T-helper 2 cell treated with Interferon-gamma antibody and Interleukin-4, amounts not matched to agents 100 ng/mL and 5 ng/mL, for 36 hours (primary cell): Measurements from ENCODE around the gene SDHAF1. TPM values are rescaled to one million over a fixed set of nuclear protein-coding genes. Genes with fewer than 3 reads are reported as not detected.
"Not testable (repeated sequence)": the region's sequence is repeated elsewhere in the genome, so short reads cannot be mapped to it uniquely, and the experiment has no call there.

Experiments
- intact Hi-C: fragments of 100-400 bp; cut with micrococcal nuclease; formaldehyde crosslinking; loops from one replicate; pipeline ENCODE4 v1.15.1; 2023
- total RNA-seq: library from RNA; stranded (reverse); gene quantifications from 2 replicates; pipeline ENCODE4 v1.2.3, GENCODE V29; 2022

SDHAF1 gene
- total RNA-seq, 1 donor from 2014 or later: 16.1 TPM

DNA sequence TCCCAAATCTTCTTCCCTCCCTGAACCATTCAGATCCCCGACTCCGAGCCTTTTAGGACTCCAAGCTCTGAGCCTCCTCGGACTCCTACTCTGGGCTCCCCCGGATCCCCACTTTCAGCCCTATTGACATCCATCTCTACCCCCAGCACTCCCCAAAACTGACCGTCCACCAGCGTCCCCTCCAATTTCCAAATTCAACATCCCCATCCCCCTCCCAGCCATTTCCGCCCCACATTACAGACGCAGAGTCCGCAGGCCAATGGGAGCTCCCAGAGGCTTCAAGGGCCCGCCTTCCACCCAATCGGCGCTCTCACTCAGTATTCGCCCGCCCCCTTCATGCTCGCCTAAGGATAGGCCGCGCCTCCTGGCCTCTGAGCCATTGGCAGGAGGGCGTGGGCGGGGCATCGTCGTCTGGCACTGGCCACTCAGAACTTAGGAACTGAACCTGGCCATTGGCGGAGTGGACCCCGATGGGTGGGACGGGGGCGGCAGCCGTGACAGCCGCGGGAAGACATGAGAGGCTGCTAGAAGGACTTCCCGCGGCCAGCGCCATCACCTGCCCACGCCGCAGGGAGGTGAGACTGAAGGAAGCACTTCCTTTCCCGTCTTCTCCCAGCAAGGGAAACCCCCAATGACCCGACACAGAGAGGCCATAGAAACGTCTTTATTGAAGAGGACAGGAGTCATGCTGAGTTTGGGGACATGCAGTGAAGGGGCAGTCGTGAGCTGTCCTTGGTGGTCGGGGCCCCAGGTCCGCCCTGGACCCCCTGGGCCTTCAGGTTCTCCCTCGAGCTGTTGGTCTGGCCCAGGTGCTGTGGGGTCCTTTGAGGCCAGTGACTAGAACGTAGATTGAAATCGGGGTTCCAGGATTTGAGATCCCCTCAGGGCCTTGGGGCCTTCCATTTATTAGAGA is 19.3 kb downstream of the SDHAF1 start, which contains the start of gene ALKBH6:
Gene ALKBH6, minus strand, starts transcription at position 202 of the 913 bp plus-strand sequence. CDS start 816 bp downstream, outside the sequence.
- intact Hi-C loops: loop anchor here (1.0 to 5.0 kb wide), 6 partner anchors 19 to 367 kb away; partner anchors contain the start of genes CAPNS1, COX6B1, LIN37 and SDHAF1

DNA sequence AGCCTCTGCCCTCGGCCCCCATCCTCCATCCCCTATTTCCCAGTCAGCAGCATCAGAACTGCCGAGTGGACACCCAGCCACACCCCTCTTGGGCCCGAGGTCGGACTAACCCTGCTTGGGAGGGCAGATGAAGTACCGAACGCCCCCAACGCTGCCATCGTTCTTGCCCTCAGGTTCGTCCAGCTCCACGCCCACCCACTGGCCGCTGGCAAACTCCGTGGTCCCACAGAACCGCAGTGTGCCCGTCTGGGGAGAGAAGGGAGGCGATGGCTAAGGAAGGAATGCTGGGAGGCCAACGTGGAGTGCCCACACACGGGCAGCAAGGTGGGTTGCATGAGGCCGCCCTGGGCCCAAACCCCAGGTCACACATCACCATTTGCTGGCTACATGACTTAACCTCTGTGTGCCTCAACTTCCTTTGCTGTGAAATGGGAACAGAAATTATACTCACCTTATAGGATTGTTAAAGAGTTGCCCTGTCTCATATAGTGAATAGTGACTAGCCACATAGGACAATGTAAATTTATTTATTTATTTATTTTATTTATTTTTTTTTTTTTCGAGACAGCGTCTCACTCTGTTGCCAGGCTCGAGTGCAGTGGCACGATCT is 24.2 kb downstream of the SDHAF1 start:
- intact Hi-C loops: no loop called here

DNA sequence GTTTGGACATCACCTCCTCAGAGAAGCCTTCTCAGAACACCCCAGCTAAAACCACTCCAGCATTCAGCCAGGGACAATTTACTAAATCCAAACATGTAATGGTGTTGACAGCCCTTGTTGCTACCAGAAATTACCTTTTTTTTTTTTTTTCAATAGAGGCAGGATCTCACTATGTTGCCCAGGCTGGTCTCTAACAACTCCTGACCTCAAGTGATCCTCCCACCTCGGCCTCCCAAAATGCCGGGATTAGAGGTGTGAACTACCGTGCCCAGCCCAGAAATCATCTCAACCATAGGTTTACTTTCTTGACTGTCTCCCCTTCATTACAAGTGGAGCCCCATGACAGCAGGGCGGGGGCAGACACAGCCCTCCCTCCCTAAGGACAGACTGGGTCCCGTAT is 28.4 kb downstream of the SDHAF1 start:
- intact Hi-C loops: no loop called here

DNA sequence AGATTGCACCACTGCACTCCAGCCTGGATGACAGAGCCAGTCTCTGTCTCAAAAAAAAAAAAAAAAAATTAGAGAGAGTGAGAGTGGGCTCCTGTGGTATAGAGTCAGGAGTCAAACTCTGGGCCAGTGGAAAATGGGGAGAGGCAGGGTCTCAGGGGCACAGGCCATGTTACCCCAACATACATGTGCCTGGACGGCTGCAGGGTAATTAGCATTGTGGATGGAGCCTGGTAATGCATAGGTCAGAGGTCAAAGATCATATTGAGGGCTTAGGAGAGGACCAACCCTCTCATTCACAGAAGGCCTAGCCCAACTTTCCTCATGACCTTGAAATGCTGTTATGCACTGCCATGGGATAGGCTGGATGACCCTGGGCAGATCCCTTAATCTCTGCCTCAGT is 30.6 kb downstream of the SDHAF1 start:
- intact Hi-C loops: no loop called here

DNA sequence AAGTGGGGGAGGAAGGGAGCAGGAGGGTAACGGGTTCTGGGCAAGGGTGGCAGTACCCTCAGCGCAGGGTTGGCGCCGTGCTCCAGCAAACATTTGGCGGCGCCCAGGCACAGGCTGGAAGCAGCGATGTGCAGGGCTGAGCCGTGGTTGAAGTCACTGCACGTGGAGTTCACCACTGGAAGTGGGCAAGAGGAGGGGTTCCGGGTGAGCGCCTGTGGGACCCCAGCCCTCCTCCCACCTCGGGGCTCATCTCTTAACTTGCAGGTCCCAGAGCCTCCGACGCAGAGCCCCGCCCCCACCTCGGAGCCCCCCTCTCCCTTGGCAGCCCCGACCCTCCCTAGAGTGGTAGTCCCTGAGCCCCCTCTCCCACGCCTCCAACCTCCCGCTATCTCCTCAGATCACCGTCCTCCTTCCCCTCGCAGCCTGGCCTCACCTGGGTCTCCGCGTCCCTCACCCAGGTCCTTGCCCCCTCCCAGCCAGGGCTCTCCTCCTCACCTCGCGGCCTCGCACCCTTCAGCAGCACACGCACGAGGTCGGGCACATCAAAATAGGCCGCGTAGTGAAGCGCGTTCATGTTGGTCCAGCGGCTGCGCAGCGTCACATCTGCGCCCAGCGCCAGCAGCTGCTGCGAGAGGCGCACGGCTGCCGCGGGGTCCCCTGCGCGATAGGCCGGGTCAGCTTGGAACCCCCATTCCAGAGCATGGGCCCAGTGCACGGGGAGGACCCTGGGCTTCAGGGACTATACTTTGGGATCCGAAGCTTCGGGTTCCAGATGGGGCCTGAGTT is 31.3 kb downstream of the SDHAF1 start:
- intact Hi-C loops: no loop called here

DNA sequence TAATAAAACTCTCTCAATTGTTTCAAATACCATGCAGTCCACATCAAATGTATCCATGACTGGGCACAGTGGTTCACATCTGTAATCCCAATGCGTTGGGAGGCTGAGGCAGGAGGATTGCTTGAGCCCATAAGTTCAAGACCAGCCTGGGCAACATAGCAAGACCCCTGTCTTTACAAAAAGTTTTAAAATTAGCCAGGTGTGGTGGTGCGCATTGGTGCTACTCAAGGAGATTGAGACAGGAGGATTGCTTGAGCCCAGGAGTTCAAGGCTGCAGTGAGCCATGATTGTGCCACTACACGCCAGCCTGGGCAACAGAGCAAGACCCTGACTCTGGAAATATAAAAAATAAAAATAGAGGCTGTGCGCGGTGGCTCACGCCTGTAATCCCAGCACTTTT is 32.7 kb downstream of the SDHAF1 start:
- intact Hi-C loops: no loop called here

DNA sequence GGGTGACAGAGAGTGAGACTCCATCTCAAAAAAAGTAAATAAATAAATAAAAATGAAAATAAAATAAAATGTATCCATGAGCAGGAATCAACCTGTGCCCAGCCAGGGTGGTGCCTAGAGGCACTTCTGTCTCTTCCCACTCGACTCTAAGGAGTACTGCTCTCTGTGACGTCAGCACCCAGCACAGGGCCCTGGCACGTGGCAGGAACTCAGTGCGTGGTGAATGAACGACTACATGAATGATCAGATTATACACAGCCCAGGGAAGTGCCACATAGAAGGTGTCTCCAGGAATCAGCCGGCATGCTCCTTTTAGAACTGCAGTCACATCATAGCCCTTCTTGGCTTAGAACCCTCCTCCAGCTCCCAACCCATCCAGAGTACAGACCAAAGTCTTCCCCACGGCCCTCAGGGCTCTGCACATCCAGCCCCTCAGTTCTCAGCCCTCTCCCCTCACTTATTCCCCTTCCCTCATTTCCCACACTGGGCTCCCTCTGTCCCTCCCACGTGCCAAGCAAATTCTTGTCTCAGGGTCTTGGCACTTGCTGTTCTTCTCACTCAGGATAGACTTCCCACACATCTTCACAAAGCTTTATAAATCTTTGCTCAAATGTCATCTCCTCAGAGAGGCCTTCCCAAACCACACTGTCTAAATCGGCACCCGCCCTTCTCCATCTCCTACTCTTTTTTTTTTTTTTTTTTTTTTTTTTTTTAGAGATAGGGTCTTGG is 33.5 kb downstream of the SDHAF1 start:
- intact Hi-C loops: no loop called here

DNA sequence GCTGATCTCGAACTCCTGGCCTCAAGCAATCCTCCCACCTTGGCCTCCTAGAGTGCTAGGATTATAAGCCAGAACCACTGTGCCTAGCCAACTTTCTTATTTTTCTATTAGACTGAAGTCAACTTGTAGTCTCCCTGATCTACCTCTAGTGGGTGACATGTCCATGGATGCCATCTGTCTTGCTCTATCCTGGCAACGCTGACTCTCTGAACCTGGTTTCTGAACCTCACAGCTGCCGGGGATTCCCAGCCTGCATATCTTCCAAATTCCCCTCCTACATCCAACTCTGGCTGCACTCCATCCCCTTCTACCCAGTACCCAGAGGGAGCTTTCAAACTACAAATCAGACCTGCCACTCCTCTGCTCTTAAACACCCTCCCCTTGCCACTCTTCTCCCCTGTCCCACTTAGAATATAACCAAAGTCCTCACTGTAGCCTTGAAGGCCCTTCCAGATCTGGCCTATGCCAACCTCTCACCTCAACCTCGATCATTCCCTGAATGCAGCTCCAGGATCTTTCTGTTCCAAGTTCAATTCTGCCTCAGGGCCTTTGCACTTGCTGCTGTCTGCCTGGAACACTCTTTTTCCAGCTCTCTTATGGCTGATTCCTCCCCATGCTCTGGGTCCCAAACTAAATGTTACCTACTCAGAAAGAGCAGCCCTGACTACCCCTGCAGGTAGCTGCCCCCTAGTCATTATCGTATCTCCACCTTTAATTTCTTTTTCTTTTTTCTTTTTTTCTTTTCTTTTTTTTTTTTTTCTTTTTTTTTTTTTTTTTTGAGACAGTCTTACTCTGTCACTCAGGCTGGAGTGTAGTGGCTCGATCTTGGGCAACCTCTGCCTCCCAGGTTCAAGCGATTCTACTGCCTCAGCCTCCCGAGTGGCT is 35.5 kb downstream of the SDHAF1 start:
- intact Hi-C loops: no loop called here

DNA sequence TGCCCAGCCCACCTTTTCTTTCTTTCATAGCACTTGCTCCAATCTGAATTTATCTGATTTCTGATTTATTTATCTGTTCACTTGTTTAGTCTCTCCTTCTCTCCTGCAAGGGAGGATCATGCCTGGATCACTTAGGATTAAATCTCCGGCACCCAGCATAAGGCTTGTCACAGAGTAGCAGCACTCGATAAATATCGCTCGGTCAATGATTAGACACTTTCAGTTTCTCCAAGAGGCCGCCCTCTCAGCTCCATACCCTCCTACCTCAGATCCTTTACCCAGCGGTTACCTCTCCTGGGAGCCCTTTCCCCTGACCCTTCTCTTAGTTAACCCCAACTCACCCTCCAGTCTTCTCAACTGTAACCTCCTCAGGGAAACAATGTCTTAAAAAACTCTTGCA is 36.3 kb downstream of the SDHAF1 start:
- intact Hi-C loops: no loop called here

DNA sequence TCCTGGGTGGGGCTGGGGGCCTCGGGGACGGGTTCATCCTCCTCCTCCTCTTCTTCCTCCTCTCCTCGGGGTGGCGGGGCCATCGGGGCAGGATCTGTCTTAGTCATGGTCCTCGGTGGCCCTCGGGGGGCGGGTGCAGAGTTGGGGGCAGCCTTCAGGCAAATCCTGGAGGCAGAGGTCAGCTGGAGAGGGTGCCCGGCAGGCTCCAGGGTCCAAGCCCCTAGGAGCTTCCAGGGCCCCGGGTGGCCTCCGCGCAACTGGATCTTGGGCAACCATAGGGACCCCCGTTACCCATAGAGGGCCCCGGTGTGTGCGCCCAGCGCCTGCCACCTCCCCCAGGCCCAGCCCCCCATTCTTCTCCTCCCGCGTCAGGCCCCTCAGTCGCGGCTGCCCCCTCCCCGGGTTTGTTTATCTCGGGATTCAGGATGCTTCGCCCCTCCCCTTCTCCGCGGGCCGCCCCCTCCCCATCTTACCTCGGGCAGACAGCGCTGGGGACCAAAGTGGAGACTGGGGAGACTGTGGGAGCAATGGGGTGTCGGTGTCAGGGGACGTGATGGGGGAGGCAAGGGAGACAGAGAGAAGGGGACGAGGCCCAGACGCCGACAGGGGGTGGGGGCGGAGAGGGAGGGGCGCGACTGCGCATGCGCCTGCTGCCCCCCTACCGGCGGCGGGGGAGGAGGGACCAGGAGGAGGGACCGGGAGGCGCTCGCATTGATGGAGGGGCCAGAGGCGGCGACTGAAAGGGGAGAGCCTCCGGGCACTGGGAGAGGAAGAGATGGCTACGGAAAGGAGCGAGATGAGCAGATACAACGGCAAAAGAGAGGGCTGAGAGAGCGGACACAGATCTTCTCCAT is 37.5 kb downstream of the SDHAF1 start, which contains the start of gene CLIP3:
Gene CLIP3, minus strand, starts transcription at position 623 of the 854 bp plus-strand sequence. Its CDS starts 516 bp downstream, at position 107.
- intact Hi-C loops: no loop called here

DNA sequence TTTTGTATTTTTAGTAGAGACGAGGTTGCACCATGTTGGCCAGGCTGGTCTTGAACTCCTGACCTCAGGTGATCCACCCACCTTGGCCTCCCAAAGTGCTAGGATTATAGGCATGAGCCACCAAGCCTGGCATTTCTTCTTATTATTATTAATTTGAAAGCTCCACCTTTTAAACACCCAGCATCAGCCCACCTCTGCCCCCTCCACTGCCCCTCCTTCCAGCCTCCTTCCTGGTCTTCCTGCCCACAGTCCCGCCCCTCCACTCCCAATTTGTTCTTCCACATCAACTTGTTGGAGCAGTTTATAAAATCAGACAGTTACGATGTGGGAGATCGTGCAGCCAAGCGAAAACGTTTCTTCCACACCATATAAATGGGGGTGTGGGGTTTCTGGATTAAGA is 45.5 kb downstream of the SDHAF1 start:
- intact Hi-C loops: no loop called here

DNA sequence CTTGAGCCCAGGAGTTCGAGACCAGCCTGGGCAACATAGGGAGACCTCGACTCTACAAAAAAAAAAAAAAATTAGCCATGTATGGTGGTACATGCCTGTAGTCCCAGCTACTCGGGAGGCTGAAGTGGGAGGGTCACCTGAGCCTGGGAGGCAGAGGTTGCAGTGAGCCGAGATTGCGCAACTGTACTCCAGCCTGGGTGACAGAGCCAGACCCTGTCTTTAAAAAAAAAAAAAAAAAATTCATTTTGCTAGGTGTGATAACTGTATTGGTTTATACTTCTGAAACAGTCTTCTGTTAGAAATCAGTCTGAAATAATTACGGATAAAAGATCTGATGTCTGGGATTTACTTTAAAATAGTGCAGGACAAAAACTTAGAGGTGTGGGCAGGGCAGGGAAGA is 46.1 kb downstream of the SDHAF1 start:
- intact Hi-C loops: not testable (repeated sequence)

DNA sequence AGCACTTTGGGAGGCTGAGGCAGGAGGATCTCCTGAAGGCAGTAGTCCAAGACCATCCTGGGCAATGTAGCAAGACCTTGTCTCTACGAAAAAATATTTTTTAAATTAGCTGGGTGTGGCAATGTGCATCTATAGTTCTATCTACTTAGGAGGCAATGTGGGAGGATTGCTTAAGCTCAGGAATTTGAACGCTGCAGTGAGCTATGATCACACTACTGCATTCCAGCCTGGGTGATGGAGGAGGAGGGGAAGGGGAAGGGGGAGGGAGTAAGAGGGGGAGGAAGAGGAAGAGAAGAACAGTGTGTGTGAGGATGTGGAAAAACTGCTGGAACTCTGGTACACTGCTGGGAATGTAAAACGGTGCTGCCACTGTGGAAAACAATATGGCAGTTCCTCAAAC is 46.8 kb downstream of the SDHAF1 start:
- intact Hi-C loops: no loop called here

DNA sequence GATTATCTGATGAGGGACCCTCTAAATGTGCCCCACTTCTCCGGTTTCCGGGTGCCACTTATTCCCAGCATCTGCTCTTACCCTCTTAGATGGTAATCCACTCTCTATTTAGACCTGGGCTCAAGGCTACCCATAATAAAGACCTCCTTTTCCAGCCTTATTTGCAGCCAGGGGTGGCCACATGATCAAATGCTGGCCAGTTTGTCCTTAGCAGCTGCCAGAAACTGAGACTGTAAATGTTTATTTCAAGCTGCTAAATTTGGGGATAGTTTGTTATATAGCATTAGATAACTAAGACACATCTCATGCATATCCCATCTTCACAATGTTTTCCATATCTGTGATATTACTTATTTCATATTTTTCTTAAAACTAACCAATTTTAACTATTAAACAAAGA is 49.0 kb downstream of the SDHAF1 start:
- intact Hi-C loops: no loop called here

Other genes with a start within 250 kb of the SDHAF1 start
- 24.0 and 24.5 TPM in 2 replicates for gene U2AF1L4, start 249.8 kb upstream of the SDHAF1 start, total RNA-seq
- gene PSENEN, start 249.5 kb upstream of the SDHAF1 start, total RNA-seq: 42.0 and 45.5 TPM in 2 replicates
- gene LIN37, start 246.6 kb upstream of the SDHAF1 start, total RNA-seq: 10.8 and 15.2 TPM in 2 replicates
- not detected in 2 replicates for gene HSPB6, start 238.2 kb upstream of the SDHAF1 start, total RNA-seq
- gene PROSER3, start 237.0 kb upstream of the SDHAF1 start, total RNA-seq: 50.4 and 51.1 TPM in 2 replicates
- 67.1 and 72.6 TPM in 2 replicates for gene ARHGAP33, start 219.6 kb upstream of the SDHAF1 start, total RNA-seq
- gene PRODH2, start 182.3 kb upstream of the SDHAF1 start, total RNA-seq: not detected in 2 replicates
- not detected in 2 replicates for gene NPHS1, start 142.7 kb upstream of the SDHAF1 start, total RNA-seq
- gene KIRREL2, start 138.3 kb upstream of the SDHAF1 start, total RNA-seq: 0.20 and 0.25 TPM in 2 replicates
- gene APLP1, start 126.6 kb upstream of the SDHAF1 start, total RNA-seq: 0.86 and 2.0 TPM in 2 replicates
- 42.7 and 43.0 TPM in 2 replicates for gene NFKBID, start 94.6 kb upstream of the SDHAF1 start, total RNA-seq
- gene HCST, start 92.7 kb upstream of the SDHAF1 start, total RNA-seq: 93.1 and 96.2 TPM in 2 replicates
- gene TYROBP, start 86.9 kb upstream of the SDHAF1 start, total RNA-seq: 0.52 TPM in 1 of 2 replicates, not detected in the other
- gene LRFN3, start 58.8 kb upstream of the SDHAF1 start, total RNA-seq: 9.7 and 11.4 TPM in 2 replicates
- gene SYNE4, start 13.6 kb downstream of the SDHAF1 start, total RNA-seq: 2.6 and 2.7 TPM in 2 replicates
- gene ALKBH6, start 19.0 kb downstream of the SDHAF1 start, total RNA-seq: 34.6 and 39.2 TPM in 2 replicates
- gene CLIP3, start 37.7 kb downstream of the SDHAF1 start, total RNA-seq: 3.0 and 5.1 TPM in 2 replicates
- gene THAP8, start 59.1 kb downstream of the SDHAF1 start, total RNA-seq: 4.1 and 4.4 TPM in 2 replicates
- gene WDR62, start 59.7 kb downstream of the SDHAF1 start, total RNA-seq: 32.6 and 32.8 TPM in 2 replicates
- not detected in 2 replicates for gene OVOL3, start 116.0 kb downstream of the SDHAF1 start, total RNA-seq
- 50.0 and 58.2 TPM in 2 replicates for gene POLR2I, start 119.7 kb downstream of the SDHAF1 start, total RNA-seq
- 184 and 185 TPM in 2 replicates for gene TBCB, start 120.3 kb downstream of the SDHAF1 start, total RNA-seq
- gene CAPNS1, start 144.9 kb downstream of the SDHAF1 start, total RNA-seq: 500 TPM in 2 replicates
- not detected in 2 replicates for gene COX7A1, start 157.3 kb downstream of the SDHAF1 start, total RNA-seq
- 2.0 and 3.0 TPM in 2 replicates for gene ZNF565, start 219.5 kb downstream of the SDHAF1 start, total RNA-seq
- gene ZNF146, start 219.9 kb downstream of the SDHAF1 start, total RNA-seq: 53.9 and 59.3 TPM in 2 replicates